Measurements from ENCODE around the gene TK1.

The TK1 gene

GRCh38 chr17:78219396-78220150, 32.7 kb upstream of the TK1 start:
- Histone ChIP-seq H3K9me3 (ENCODE audit: control insufficient read depth, insufficient read depth, low read length) (no peaks in the 10 kb centered on the region), H3K36me3 (ENCODE audit: control insufficient read depth, insufficient read depth, low read length) (peaks cover 19% of the 10 kb centered on the region), H3K4me3 (ENCODE audit: low read length) (no peak overlapping the region), H3K27me3 (ENCODE audit: control insufficient read depth, insufficient read depth, low read length) (no peaks in the 10 kb centered on the region), H3K4me1 (ENCODE audit: control insufficient read depth, insufficient read depth, low read length) (no peaks in the 10 kb centered on the region), H3K27ac (ENCODE audit: low read length) (no peak overlapping the region)
- DNase-seq (ENCODE audit: low read depth, low spot score), result no peak
- no CpG with 5 or more reads among the region's 11 CpGs for WGBS (ENCODE audit: insufficient coverage, insufficient read length)

GRCh38 chr17:78214706-78215061, 27.8 kb upstream of the TK1 start:
- peaks cover 3% of the 10 kb centered on the region; the same call in 1 of the 2 replicates for H3K36me3 ChIP-seq (ENCODE audit: control insufficient read depth, insufficient read depth, low read length)
- no CpG with 5 or more reads among the region's 5 CpGs for WGBS (ENCODE audit: insufficient coverage, insufficient read length)

GRCh38 chr17:78214016-78214705, 27.3 kb upstream of the TK1 start, which contains the start of gene BIRC5:
Gene BIRC5 (plus strand): TSS chr17:78214253. CDS start chr17:78214317, 64 bp downstream.
- no peak within 1 kb of the TSS for H3K27ac ChIP-seq (ENCODE audit: low read length)
- peaks cover 3% of the 10 kb centered on the region; the same call in 1 of the 2 replicates for H3K36me3 ChIP-seq (ENCODE audit: control insufficient read depth, insufficient read depth, low read length)
- H3K4me1 ChIP-seq (ENCODE audit: control insufficient read depth, insufficient read depth, low read length), result no peaks in the 10 kb centered on the region
- DNase-seq (ENCODE audit: low read depth, low spot score), result peak; percentile 41
- no peaks in the 10 kb centered on the region for H3K9me3 ChIP-seq (ENCODE audit: control insufficient read depth, insufficient read depth, low read length)
- no CpG with 5 or more reads among the region's 60 CpGs for WGBS (ENCODE audit: insufficient coverage, insufficient read length)
- peak within 1 kb of the TSS; percentile 85 for H3K4me3 ChIP-seq (ENCODE audit: low read length)
- H3K27me3 ChIP-seq (ENCODE audit: control insufficient read depth, insufficient read depth, low read length), result no peaks in the 10 kb centered on the region

More at GRCh38 chr17:78214706-78215061, 27.8 kb upstream of the TK1 start:
- H3K9me3 ChIP-seq (ENCODE audit: control insufficient read depth, insufficient read depth, low read length), result no peaks in the 10 kb centered on the region
- H3K4me3 ChIP-seq (ENCODE audit: low read length), result peak overlapping the region; percentile 85
- DNase-seq (ENCODE audit: low read depth, low spot score), result no peak
- no peaks in the 10 kb centered on the region for H3K27me3 ChIP-seq (ENCODE audit: control insufficient read depth, insufficient read depth, low read length)
- no peaks in the 10 kb centered on the region for H3K4me1 ChIP-seq (ENCODE audit: control insufficient read depth, insufficient read depth, low read length)
- H3K27ac ChIP-seq (ENCODE audit: low read length), result no peak overlapping the region

GRCh38 chr17:78211032-78211431, 24.2 kb upstream of the TK1 start:
- H3K4me3 ChIP-seq (ENCODE audit: low read length), result no peak overlapping the region
- H3K4me1 ChIP-seq (ENCODE audit: control insufficient read depth, insufficient read depth, low read length), result no peaks in the 10 kb centered on the region
- no peaks in the 10 kb centered on the region for H3K9me3 ChIP-seq (ENCODE audit: control insufficient read depth, insufficient read depth, low read length)
- DNase-seq (ENCODE audit: low read depth, low spot score), result no peak
- H3K27ac ChIP-seq (ENCODE audit: low read length), result no peak overlapping the region
- WGBS (ENCODE audit: insufficient coverage, insufficient read length), result no CpG with 5 or more reads among the region's 11 CpGs
- H3K27me3 ChIP-seq (ENCODE audit: control insufficient read depth, insufficient read depth, low read length), result no peaks in the 10 kb centered on the region
- no peaks in the 10 kb centered on the region for H3K36me3 ChIP-seq (ENCODE audit: control insufficient read depth, insufficient read depth, low read length)

- WGBS (ENCODE audit: insufficient coverage, insufficient read length), result no CpG with 5 or more reads among the region's 10 CpGs
- Histone ChIP-seq H3K9me3 (ENCODE audit: control insufficient read depth, insufficient read depth, low read length) (no peaks in the 10 kb centered on the region), H3K4me1 (ENCODE audit: control insufficient read depth, insufficient read depth, low read length) (no peaks in the 10 kb centered on the region), H3K27ac (ENCODE audit: low read length) (no peak overlapping the region), H3K36me3 (ENCODE audit: control insufficient read depth, insufficient read depth, low read length) (no peaks in the 10 kb centered on the region; the same call in 1 of the 2 replicates), H3K27me3 (ENCODE audit: control insufficient read depth, insufficient read depth, low read length) (no peaks in the 10 kb centered on the region), H3K4me3 (ENCODE audit: low read length) (no peak overlapping the region)
- DNase-seq (ENCODE audit: low read depth, low spot score), result no peak
Observed at GRCh38 chr17:78210111-78210510, 23.3 kb upstream of the TK1 start.

GRCh38 chr17:78208486-78208885, 21.6 kb upstream of the TK1 start:
- Histone ChIP-seq H3K4me3 (ENCODE audit: low read length) (no peak overlapping the region), H3K36me3 (ENCODE audit: control insufficient read depth, insufficient read depth, low read length) (peaks cover 3% of the 10 kb centered on the region), H3K27ac (ENCODE audit: low read length) (no peak overlapping the region), H3K4me1 (ENCODE audit: control insufficient read depth, insufficient read depth, low read length) (no peaks in the 10 kb centered on the region), H3K9me3 (ENCODE audit: control insufficient read depth, insufficient read depth, low read length) (no peaks in the 10 kb centered on the region), H3K27me3 (ENCODE audit: control insufficient read depth, insufficient read depth, low read length) (no peaks in the 10 kb centered on the region)
- DNase-seq (ENCODE audit: low read depth, low spot score), result no peak
- WGBS (ENCODE audit: insufficient coverage, insufficient read length), result no CpG with 5 or more reads among the region's 3 CpGs

GRCh38 chr17:78206298-78206697, 19.4 kb upstream of the TK1 start:
- H3K27me3 ChIP-seq (ENCODE audit: control insufficient read depth, insufficient read depth, low read length), result no peaks in the 10 kb centered on the region
- H3K4me1 ChIP-seq (ENCODE audit: control insufficient read depth, insufficient read depth, low read length), result no peaks in the 10 kb centered on the region
- no peak overlapping the region for H3K27ac ChIP-seq (ENCODE audit: low read length)
- no CpG with 5 or more reads among the region's 7 CpGs for WGBS (ENCODE audit: insufficient coverage, insufficient read length)
- H3K4me3 ChIP-seq (ENCODE audit: low read length), result no peak overlapping the region
- no peaks in the 10 kb centered on the region for H3K9me3 ChIP-seq (ENCODE audit: control insufficient read depth, insufficient read depth, low read length)
- no peak for DNase-seq (ENCODE audit: low read depth, low spot score)
- peaks cover 3% of the 10 kb centered on the region for H3K36me3 ChIP-seq (ENCODE audit: control insufficient read depth, insufficient read depth, low read length)

GRCh38 chr17:78205124-78205775, 18.4 kb upstream of the TK1 start:
- WGBS (ENCODE audit: insufficient coverage, insufficient read length), result no CpG with 5 or more reads among the region's 17 CpGs
- DNase-seq (ENCODE audit: low read depth, low spot score), result no peak
- no peaks in the 10 kb centered on the region for H3K4me1 ChIP-seq (ENCODE audit: control insufficient read depth, insufficient read depth, low read length)
- H3K9me3 ChIP-seq (ENCODE audit: control insufficient read depth, insufficient read depth, low read length), result no peaks in the 10 kb centered on the region
- H3K27me3 ChIP-seq (ENCODE audit: control insufficient read depth, insufficient read depth, low read length), result no peaks in the 10 kb centered on the region
- H3K4me3 ChIP-seq (ENCODE audit: low read length), result no peak overlapping the region
- peaks cover 3% of the 10 kb centered on the region for H3K36me3 ChIP-seq (ENCODE audit: control insufficient read depth, insufficient read depth, low read length)
- no peak overlapping the region for H3K27ac ChIP-seq (ENCODE audit: low read length)

- Histone ChIP-seq H3K9me3 (ENCODE audit: control insufficient read depth, insufficient read depth, low read length) (no peaks in the 10 kb centered on the region), H3K27ac (ENCODE audit: low read length) (no peak overlapping the region), H3K36me3 (ENCODE audit: control insufficient read depth, insufficient read depth, low read length) (peaks cover 3% of the 10 kb centered on the region), H3K27me3 (ENCODE audit: control insufficient read depth, insufficient read depth, low read length) (no peaks in the 10 kb centered on the region), H3K4me3 (ENCODE audit: low read length) (no peak overlapping the region), H3K4me1 (ENCODE audit: control insufficient read depth, insufficient read depth, low read length) (no peaks in the 10 kb centered on the region)
- no CpG with 5 or more reads among the region's 22 CpGs for WGBS (ENCODE audit: insufficient coverage, insufficient read length)
- no peak for DNase-seq (ENCODE audit: low read depth, low spot score)
Observed at GRCh38 chr17:78204387-78205123, 17.7 kb upstream of the TK1 start.

GRCh38 chr17:78202666-78203065, 15.8 kb upstream of the TK1 start:
- WGBS (ENCODE audit: insufficient coverage, insufficient read length), result no CpG with 5 or more reads among the region's 8 CpGs
- Histone ChIP-seq H3K27ac (ENCODE audit: low read length) (no peak overlapping the region), H3K27me3 (ENCODE audit: control insufficient read depth, insufficient read depth, low read length) (no peaks in the 10 kb centered on the region), H3K9me3 (ENCODE audit: control insufficient read depth, insufficient read depth, low read length) (no peaks in the 10 kb centered on the region), H3K4me1 (ENCODE audit: control insufficient read depth, insufficient read depth, low read length) (peaks cover 2% of the 10 kb centered on the region; the same call in 1 of the 2 replicates), H3K36me3 (ENCODE audit: control insufficient read depth, insufficient read depth, low read length) (peaks cover 3% of the 10 kb centered on the region), H3K4me3 (ENCODE audit: low read length) (no peak overlapping the region)
- DNase-seq (ENCODE audit: low read depth, low spot score), result no peak

Data from iPS DF 6.9 (cell line).